BJ (cell line): Measurements from ENCODE around the gene ACTA1. TPM values are rescaled to one million over a fixed set of nuclear protein-coding genes. Genes with fewer than 3 reads are reported as not detected.

ENCODE experiments used
- CTCF ChIA-PET: fragments of 350-600 bp; formaldehyde crosslinking; extraction: SDS; loops from one replicate; lab custom pipeline; 2021; ENCODE audit warnings: antibody characterized with exemption, inconsistent platforms; lab: Yijun Ruan, JAX
- POLR2A ChIA-PET: fragments of 300-600 bp; sonication (Branson Sonifier 250); formaldehyde crosslinking; extraction: SDS; loops from one replicate; lab custom pipeline; 2021; ENCODE audit warnings: antibody characterized with exemption; lab: Charles Lee
- DNase-seq: peaks from one replicate; pipeline ENCODE4 v3.0.0-alpha.2; 2011; ENCODE audit warnings: low read depth
- H3K27me3 ChIP-seq: 2 replicates; pipeline ENCODE4 v1.6.0; 2011; ENCODE audit warnings: low read length; ENCODE audit not compliant: control insufficient read depth, insufficient read depth
- H3K36me3 ChIP-seq: 2 replicates; pipeline ENCODE4 v1.5.1; 2011; ENCODE audit warnings: low read length; ENCODE audit not compliant: control insufficient read depth, insufficient read depth
- H3K4me3 ChIP-seq: 2 replicates; pipeline ENCODE4 v1.5.1; 2011; ENCODE audit warnings: low read depth, mild to moderate bottlenecking, control low read depth, low read length
- polyA plus RNA-seq: library from polyadenylated mRNA; depleted of rRNA; stranded (reverse); fragments of >200 nt; gene quantifications from 2 replicates; pipeline ENCODE4 v1.2.3, GENCODE V29; 2011
- TF ChIP-seq, protein P1 (sequence below): IDR thresholded peaks from 2 replicates; pipeline ENCODE4 v1.5.1; 2011; ENCODE audit warnings: low read depth, mild to moderate bottlenecking, control low read depth, inconsistent platforms, low read length, moderate library complexity; ENCODE audit not compliant: insufficient read depth

Gene ACTA1
- polyA plus RNA-seq, 1 experiment, result 0.11 TPM

DNA sequence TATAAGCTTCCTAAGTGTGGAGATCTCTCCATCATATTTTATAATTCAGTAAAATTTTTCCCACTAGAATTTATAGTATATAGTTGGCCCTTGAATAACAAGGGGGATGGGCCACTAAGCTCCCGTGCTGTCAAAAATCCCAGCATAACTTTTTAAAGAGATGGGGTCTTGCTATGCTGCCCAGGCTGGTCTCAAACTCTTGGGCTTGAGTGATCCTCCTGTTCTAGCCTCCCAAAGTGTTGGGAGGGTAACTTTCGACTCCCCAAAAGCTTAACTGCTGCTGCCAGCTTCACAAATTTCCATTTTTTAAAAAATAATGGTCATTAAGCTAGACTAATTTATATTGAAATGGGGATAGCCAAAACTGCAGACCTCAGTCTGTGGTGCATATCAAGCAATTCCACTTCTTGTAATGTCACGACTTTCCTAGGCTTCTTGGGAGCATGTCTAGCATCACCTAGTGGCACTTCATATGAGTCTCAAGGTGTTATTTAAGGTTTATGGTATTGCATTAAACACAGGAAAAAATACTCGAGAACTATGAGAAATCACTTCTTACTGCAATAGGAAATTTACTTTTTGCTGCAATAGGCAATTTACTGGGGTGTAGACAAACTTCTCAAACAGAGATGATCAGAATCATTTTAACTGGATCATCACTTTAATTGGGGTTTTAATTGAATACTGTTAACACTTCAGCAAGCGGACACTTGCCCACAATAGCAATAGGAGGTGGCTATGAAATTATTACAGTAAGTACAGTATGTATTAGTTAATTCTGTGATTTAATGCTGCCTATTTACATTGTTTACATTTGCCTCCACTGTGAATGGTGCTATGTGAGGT, 19.3 kb upstream of the ACTA1 start:
- Histone ChIP-seq H3K27me3 (no peaks in the 10 kb centered on the region), H3K4me3 (no peak overlapping the region), H3K36me3 (peaks cover 6% of the 10 kb centered on the region; the same call in 1 of the 2 replicates)
- ChIA-PET POLR2A (no interaction called here), CTCF (interaction anchor here (1.0 to 2.0 kb wide), 2 partner anchors 20 to 194 kb away, joined by 3 to 13 read pairs; no protein-coding TSS in a partner anchor)
- no peak for DNase-seq
- TF ChIP-seq, protein P1, sequence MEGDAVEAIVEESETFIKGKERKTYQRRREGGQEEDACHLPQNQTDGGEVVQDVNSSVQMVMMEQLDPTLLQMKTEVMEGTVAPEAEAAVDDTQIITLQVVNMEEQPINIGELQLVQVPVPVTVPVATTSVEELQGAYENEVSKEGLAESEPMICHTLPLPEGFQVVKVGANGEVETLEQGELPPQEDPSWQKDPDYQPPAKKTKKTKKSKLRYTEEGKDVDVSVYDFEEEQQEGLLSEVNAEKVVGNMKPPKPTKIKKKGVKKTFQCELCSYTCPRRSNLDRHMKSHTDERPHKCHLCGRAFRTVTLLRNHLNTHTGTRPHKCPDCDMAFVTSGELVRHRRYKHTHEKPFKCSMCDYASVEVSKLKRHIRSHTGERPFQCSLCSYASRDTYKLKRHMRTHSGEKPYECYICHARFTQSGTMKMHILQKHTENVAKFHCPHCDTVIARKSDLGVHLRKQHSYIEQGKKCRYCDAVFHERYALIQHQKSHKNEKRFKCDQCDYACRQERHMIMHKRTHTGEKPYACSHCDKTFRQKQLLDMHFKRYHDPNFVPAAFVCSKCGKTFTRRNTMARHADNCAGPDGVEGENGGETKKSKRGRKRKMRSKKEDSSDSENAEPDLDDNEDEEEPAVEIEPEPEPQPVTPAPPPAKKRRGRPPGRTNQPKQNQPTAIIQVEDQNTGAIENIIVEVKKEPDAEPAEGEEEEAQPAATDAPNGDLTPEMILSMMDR, result peak; percentile 54

DNA sequence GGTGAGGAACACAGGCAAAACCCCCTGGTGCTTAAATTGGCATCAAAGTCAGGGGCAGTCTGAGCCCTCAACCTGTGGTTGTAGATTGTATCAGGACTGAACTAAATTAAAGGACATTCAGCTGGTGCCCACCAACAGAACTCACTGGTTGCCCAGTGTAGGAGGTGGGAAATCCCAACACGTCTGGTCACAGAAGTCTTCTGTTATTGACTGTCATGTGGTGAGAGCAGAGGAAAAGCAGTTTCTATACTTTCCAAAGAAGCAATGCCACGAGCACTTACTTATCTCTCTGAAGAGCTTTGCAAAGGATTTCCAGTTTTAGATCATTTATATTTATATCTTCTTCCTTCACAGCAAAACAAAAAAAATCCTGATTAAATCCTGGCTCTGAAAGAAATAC, 15.0 kb upstream of the ACTA1 start:
- ChIA-PET POLR2A (no interaction called here), CTCF (interaction anchor here (0.7 to 0.9 kb wide), 2 partner anchors 33 to 190 kb away, joined by 3 to 4 read pairs; no protein-coding TSS in a partner anchor)
- peaks cover 6% of the 10 kb centered on the region; the same call in 1 of the 2 replicates for H3K36me3 ChIP-seq
- H3K27me3 ChIP-seq, result no peaks in the 10 kb centered on the region
- H3K4me3 ChIP-seq, result no peak overlapping the region
- DNase-seq, result no peak
- TF ChIP-seq, protein P1, result no peak

DNA sequence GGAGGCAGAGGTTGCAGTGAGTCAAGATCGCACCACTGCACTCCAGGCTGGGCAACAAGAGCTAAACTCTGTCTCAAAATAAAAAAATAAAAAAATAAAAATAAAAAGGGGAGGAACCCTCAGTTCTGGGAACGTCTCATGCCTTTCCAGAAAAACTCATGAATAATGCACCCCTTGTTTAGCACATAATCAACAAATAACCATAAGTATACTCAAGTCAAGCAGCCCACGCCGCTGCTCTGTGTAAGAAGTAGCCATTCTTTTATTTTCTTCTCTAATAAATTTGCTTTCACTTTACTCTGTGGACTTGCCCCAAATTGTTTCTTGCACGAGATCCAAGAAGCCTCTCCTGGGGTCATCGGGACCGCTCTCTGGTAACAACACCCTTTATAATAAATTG, 14.5 kb upstream of the ACTA1 start:
- TF ChIP-seq, protein P1, result no peak
- H3K36me3 ChIP-seq, result peaks cover 6% of the 10 kb centered on the region; the same call in 1 of the 2 replicates
- H3K4me3 ChIP-seq, result no peak overlapping the region
- ChIA-PET CTCF (interaction anchor here (0.9 kb wide), 1 partner anchor 190 kb away, joined by 4 read pairs; no protein-coding TSS in a partner anchor), POLR2A (no interaction called here)
- DNase-seq, result no peak
- H3K27me3 ChIP-seq, result no peaks in the 10 kb centered on the region

- POLR2A ChIA-PET, result no interaction called here
- no peak for DNase-seq
- Histone ChIP-seq H3K27me3 (no peaks in the 10 kb centered on the region), H3K36me3 (peaks cover 7% of the 10 kb centered on the region; the same call in 1 of the 2 replicates), H3K4me3 (no peak overlapping the region)
- TF ChIP-seq, protein P1, result no peak
- CTCF ChIA-PET, result no interaction called here
Measured at GRCh38 chr1:229447809-229448252, 13.9 kb upstream of the ACTA1 start.

DNA sequence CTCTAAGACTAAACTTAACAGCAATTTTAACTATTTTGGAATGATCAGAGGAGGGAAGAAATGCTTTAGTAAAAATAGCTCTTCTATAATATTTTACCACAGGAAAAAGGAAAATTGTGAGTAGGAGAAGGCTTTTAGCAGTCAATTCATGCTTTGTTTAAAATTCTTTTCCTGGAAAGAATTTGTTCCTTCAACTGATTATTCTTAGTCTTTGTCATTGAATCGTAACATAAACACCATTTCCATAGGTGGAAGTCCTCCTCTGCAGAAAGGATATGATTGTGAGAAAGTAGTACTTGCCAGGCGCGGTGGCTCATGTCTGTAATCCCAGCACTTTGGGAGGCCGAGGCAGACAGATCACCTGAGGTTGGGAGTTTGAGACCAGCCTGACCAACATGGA, 11.9 kb upstream of the ACTA1 start:
- POLR2A ChIA-PET, result no interaction called here
- H3K27me3 ChIP-seq, result no peaks in the 10 kb centered on the region
- DNase-seq, result no peak
- TF ChIP-seq, protein P1, result no peak
- H3K4me3 ChIP-seq, result no peak overlapping the region
- H3K36me3 ChIP-seq, result peaks cover 4% of the 10 kb centered on the region; the same call in 1 of the 2 replicates
- CTCF ChIA-PET, result interaction anchor here (0.8 to 1.8 kb wide), 6 partner anchors 8 to 782 kb away, joined by 3 to 5 read pairs (median 3); no protein-coding TSS in a partner anchor
